GM12891 (cell line): ENCODE results near the gene MRRF.

Source experiments
- PAX5 ChIP-seq: IDR thresholded peaks from 2 replicates; pipeline ENCODE4 v1.6.1; 2011; ENCODE audit warnings: low read length, moderate library complexity, mild to moderate bottlenecking; ENCODE audit not compliant: insufficient read depth, severe bottlenecking
- POLR2A ChIP-seq: IDR thresholded peaks from 2 replicates; pipeline ENCODE4 v1.6.1; 2011; ENCODE audit warnings: low read depth, low read length, control low read depth
- POLR2AphosphoS5 ChIP-seq: IDR thresholded peaks from 2 replicates; pipeline ENCODE4 v1.6.1; 2011; ENCODE audit warnings: low read depth, low read length, control low read depth
- POU2F2 ChIP-seq: IDR thresholded peaks from 2 replicates; pipeline ENCODE4 v1.6.1; 2011; ENCODE audit warnings: low read depth, mild to moderate bottlenecking, control low read depth, low read length, moderate library complexity
- SPI1 ChIP-seq: IDR thresholded peaks from 2 replicates; pipeline ENCODE4 v1.6.1; 2011; ENCODE audit warnings: low read depth, low read length, control low read depth
- TAF1 ChIP-seq: IDR thresholded peaks from 2 replicates; pipeline ENCODE4 v1.6.1; 2011; ENCODE audit warnings: low read depth, low read length, control low read depth

GRCh38 chr9:122332644-122333043 lies 68.0 kb downstream of the MRRF start:
- TF ChIP-seq POLR2AphosphoS5 (no peak), POLR2A (no peak), SPI1 (no peak), TAF1 (no peak), POU2F2 (no peak), PAX5 (no peak)
